H9 (cell line): Measurements from ENCODE around the gene HLA-A. TPM values are rescaled to one million over a fixed set of nuclear protein-coding genes. Genes with fewer than 3 reads are reported as not detected.

ENCODE experiments used
- DNase-seq: peaks from one replicate; pipeline ENCODE4 v3.0.0-alpha.2; 2017
- H2AFZ ChIP-seq: one replicate; pipeline ENCODE4 v1.6.1; 2013; ENCODE audit warnings: mild to moderate bottlenecking, low read length, control low read depth, moderate library complexity
- H2AK5ac ChIP-seq: 2 replicates; pipeline ENCODE4 v1.6.1; 2013; ENCODE audit warnings: low read length, control low read depth, mixed read lengths; ENCODE audit not compliant: insufficient read length
- H2BK120ac ChIP-seq: one replicate; pipeline ENCODE4 v1.6.1; 2013; ENCODE audit warnings: low read depth, mild to moderate bottlenecking, low read length, control low read depth, inconsistent platforms; ENCODE audit not compliant: poor library complexity, severe bottlenecking
- H2BK12ac ChIP-seq: 2 replicates; pipeline ENCODE4 v1.6.1; 2013; ENCODE audit warnings: low read length, control low read depth, mixed read lengths, low read depth; ENCODE audit not compliant: insufficient read length
- H2BK15ac ChIP-seq: 2 replicates; pipeline ENCODE4 v1.6.1; 2013; ENCODE audit warnings: low read depth, low read length, control low read depth
- H2BK20ac ChIP-seq: one replicate; pipeline ENCODE4 v1.6.1; 2013; ENCODE audit warnings: low read depth, mild to moderate bottlenecking, low read length, control low read depth, inconsistent platforms; ENCODE audit not compliant: poor library complexity, severe bottlenecking
- H2BK5ac ChIP-seq: 2 replicates; pipeline ENCODE4 v1.6.1; 2013; ENCODE audit warnings: low read length, control low read depth, mixed read lengths; ENCODE audit not compliant: insufficient read length
- H3K14ac ChIP-seq: 2 replicates; pipeline ENCODE4 v1.6.1; 2013; ENCODE audit warnings: low read length, control low read depth; ENCODE audit not compliant: insufficient read depth
- H3K18ac ChIP-seq: 2 replicates; pipeline ENCODE4 v1.6.1; 2013; ENCODE audit warnings: low read depth, mild to moderate bottlenecking, mixed read lengths, low read length, control low read depth; ENCODE audit not compliant: insufficient read length
- H3K23ac ChIP-seq: 2 replicates; pipeline ENCODE4 v1.6.1; 2013; ENCODE audit warnings: low read length, control low read depth, mixed read lengths, low read depth; ENCODE audit not compliant: insufficient read length
- H3K23me2 ChIP-seq: 2 replicates; pipeline ENCODE4 v1.6.1; 2013; ENCODE audit warnings: low read depth, mild to moderate bottlenecking, mixed read lengths, low read length, control low read depth; ENCODE audit not compliant: insufficient read length, poor library complexity, severe bottlenecking
- H3K27ac ChIP-seq: 2 replicates; pipeline ENCODE4 v1.5.1; 2013; ENCODE audit warnings: low read length, control low read depth, mixed read lengths, low read depth; ENCODE audit not compliant: insufficient read length
- H3K27me3 ChIP-seq: 2 replicates; pipeline ENCODE4 v1.6.1; 2013; ENCODE audit warnings: low read length, control low read depth, inconsistent platforms; ENCODE audit not compliant: insufficient read depth
- H3K4ac ChIP-seq: 2 replicates; pipeline ENCODE4 v1.6.1; 2013; ENCODE audit warnings: low read depth, mild to moderate bottlenecking, control low read depth, inconsistent platforms, low read length, moderate library complexity
- H3K4me1 ChIP-seq: 2 replicates; pipeline ENCODE4 v1.6.1; 2013; ENCODE audit warnings: low read length, control low read depth, inconsistent platforms; ENCODE audit not compliant: insufficient read depth
- H3K4me2 ChIP-seq: 2 replicates; pipeline ENCODE4 v1.6.1; 2013; ENCODE audit warnings: low read length, control low read depth, mixed read lengths; ENCODE audit not compliant: insufficient read length, insufficient read depth
- H3K56ac ChIP-seq: 2 replicates; pipeline ENCODE4 v1.6.1; 2013; ENCODE audit warnings: low read depth, mild to moderate bottlenecking, mixed read lengths, low read length, control low read depth; ENCODE audit not compliant: insufficient read length
- H3K79me1 ChIP-seq: 2 replicates; pipeline ENCODE4 v1.6.1; 2013; ENCODE audit warnings: low read depth, mild to moderate bottlenecking, moderate library complexity, low read length, control low read depth, inconsistent platforms; ENCODE audit not compliant: insufficient read depth, poor library complexity, severe bottlenecking
- H3K79me2 ChIP-seq: 2 replicates; pipeline ENCODE4 v1.6.1; 2013; ENCODE audit warnings: low read length, control low read depth, inconsistent platforms; ENCODE audit not compliant: insufficient read depth
- H3K9ac ChIP-seq: 2 replicates; pipeline ENCODE4 v1.6.1; 2013; ENCODE audit warnings: low read length, control low read depth, mixed read lengths; ENCODE audit not compliant: insufficient read length; ENCODE audit errors: extremely low read depth
- H3K9me3 ChIP-seq: one replicate; pipeline ENCODE4 v1.6.1; 2013; ENCODE audit warnings: low read depth, low read length, inconsistent platforms; ENCODE audit not compliant: control insufficient read depth
- H3T11ph ChIP-seq: one replicate; pipeline ENCODE4 v1.6.1; 2013; ENCODE audit warnings: mild to moderate bottlenecking, low read length, control low read depth, inconsistent platforms
- H4K20me1 ChIP-seq: one replicate; pipeline ENCODE4 v1.6.1; 2013; ENCODE audit not compliant: control insufficient read depth, insufficient read length, insufficient read depth
- H4K5ac ChIP-seq: 2 replicates; pipeline ENCODE4 v1.6.1; 2013; ENCODE audit warnings: low read depth, mild to moderate bottlenecking, mixed read lengths, low read length, control low read depth; ENCODE audit not compliant: insufficient read length
- H4K8ac ChIP-seq: replicated peaks from 2 replicates; pipeline ENCODE4 v1.6.1; 2013; ENCODE audit warnings: low read length, control low read depth, mixed read lengths, low read depth; ENCODE audit not compliant: insufficient read length
- H4K91ac ChIP-seq: 2 replicates; pipeline ENCODE4 v1.6.1; 2013; ENCODE audit warnings: low read depth, mild to moderate bottlenecking, moderate library complexity, mixed read lengths, low read length, control low read depth; ENCODE audit not compliant: insufficient read length
- H3K27ac Mint-ChIP-seq, 3 experiments: 2 replicates in 2 of 3; 3 replicates in 1 of 3; pipeline ENCODE4 v1.8.0; 2020 to 2021; ENCODE audit warnings: mixed read lengths in 3 of 3, mild to moderate bottlenecking in 1 of 3, moderate library complexity in 1 of 3
- H3K27me3 Mint-ChIP-seq: 2 replicates; pipeline ENCODE4 v1.8.0; 2021; ENCODE audit warnings: low read depth, mild to moderate bottlenecking, moderate library complexity, mixed read lengths
- H3K36me3 Mint-ChIP-seq, 3 experiments: 2 replicates in 2 of 3; 3 replicates in 1 of 3; pipeline ENCODE4 v1.8.0; 2020 to 2021; ENCODE audit warnings: low read depth in 3 of 3, mixed read lengths in 3 of 3; ENCODE audit not compliant: insufficient read depth in 1 of 3
- H3K4me1 Mint-ChIP-seq, 2 experiments: 2 replicates each; pipeline ENCODE4 v1.8.0; 2020; ENCODE audit warnings: mixed read lengths in 2 of 2
- H3K4me3 Mint-ChIP-seq, 2 experiments: 2 replicates in 1 of 2; 3 replicates in 1 of 2; pipeline ENCODE4 v1.8.0; 2020 to 2021; ENCODE audit warnings: mild to moderate bottlenecking in 2 of 2, mixed read lengths in 2 of 2, moderate library complexity in 1 of 2
- H3K9me3 Mint-ChIP-seq, 2 experiments: 2 replicates in 1 of 2; 3 replicates in 1 of 2; pipeline ENCODE4 v1.8.0; 2020; ENCODE audit warnings: mild to moderate bottlenecking in 2 of 2, mixed read lengths in 2 of 2, moderate library complexity in 1 of 2
- CTCF ChIP-seq: fragments of 200-600 bp; sonication (generic); conservative IDR thresholded peaks from 3 replicates; pipeline ENCODE4 v1.8.0; 2021; ENCODE audit warnings: antibody characterized with exemption, mild to moderate bottlenecking
- total RNA-seq: library from RNA; stranded (reverse); gene quantifications from 2 replicates; pipeline ENCODE4 v1.2.1, GENCODE V29; 2021

Gene HLA-A
- total RNA-seq, 1 experiment from 2014 or later, result 248 TPM

- peaks cover 10% of the 10 kb centered on the region for H3K27me3 Mint-ChIP-seq
- H3K9me3 ChIP-seq, result no peaks in the 10 kb centered on the region
- no peak overlapping the region for H3K4me2 ChIP-seq
- H3K9ac ChIP-seq, result no peak overlapping the region
- H3K27ac ChIP-seq, result no peak overlapping the region
- H3K23ac ChIP-seq, result no peak overlapping the region
- H3K79me1 ChIP-seq, result no peaks in the 10 kb centered on the region
- no peak overlapping the region for H4K8ac ChIP-seq
- no peaks in the 10 kb centered on the region for H3K23me2 ChIP-seq
- H2BK120ac ChIP-seq, result no peak overlapping the region
- no peak overlapping the region for H2BK20ac ChIP-seq
- no peak overlapping the region for H2BK15ac ChIP-seq
- peaks cover 0 to 2% of the 10 kb centered on the region in 2 experiments; a peak in 3 of 5 replicates for H3K9me3 Mint-ChIP-seq
- no peak overlapping the region for H2AFZ ChIP-seq
- no peak overlapping the region for H2BK12ac ChIP-seq
- H3K14ac ChIP-seq, result no peak overlapping the region
- H3K4me1 Mint-ChIP-seq, result peaks cover 10 to 28% of the 10 kb centered on the region in 2 experiments
- H4K20me1 ChIP-seq, result no peaks in the 10 kb centered on the region
- no peak overlapping the region for H3K18ac ChIP-seq
- H4K5ac ChIP-seq, result no peak overlapping the region
- H4K91ac ChIP-seq, result no peak overlapping the region
- no peak overlapping the region for H2AK5ac ChIP-seq
- H2BK5ac ChIP-seq, result no peak overlapping the region
- no peak overlapping the region for H3K4ac ChIP-seq
- peaks cover 0 to 10% (median 2%) of the 10 kb centered on the region in 3 experiments; a peak in 4 of 7 replicates for H3K36me3 Mint-ChIP-seq
- no peak for TF ChIP-seq CTCF
- H3K56ac ChIP-seq, result no peak overlapping the region
- H3K27ac Mint-ChIP-seq, result no peak overlapping the region
- no peak overlapping the region for H3T11ph ChIP-seq
- H3K4me3 Mint-ChIP-seq, result no peak overlapping the region
- H3K4me1 ChIP-seq, result peaks cover 3% of the 10 kb centered on the region; the same call in 1 of the 2 replicates
- H3K27me3 ChIP-seq, result no peaks in the 10 kb centered on the region
- DNase-seq, result no peak
- H3K79me2 ChIP-seq, result no peaks in the 10 kb centered on the region
Observed at GRCh38 chr6:29959467-29959866, 17.1 kb downstream of the HLA-A start.
